Smooth muscle cell (in vitro differentiated cells): ENCODE measurements around the gene IL1R1. TPM values are rescaled to one million over a fixed set of nuclear protein-coding genes. Genes with fewer than 3 reads are reported as not detected.
A peak's percentile ranks its signal among the peaks of the same experiment; 100 is the strongest.

ENCODE experiments used
- DNase-seq: peaks from one replicate; lab custom pipeline; 2025; ENCODE audit not compliant: unreplicated experiment; lab: John Stamatoyannopoulos, UW
- H2AFZ ChIP-seq: fragments of 200-600 bp; sonication (generic); 2 replicates; pipeline ENCODE4 v1.6.0; 2016; ENCODE audit warnings: antibody characterized with exemption, low read depth, mild to moderate bottlenecking
- H3F3A ChIP-seq: fragments of 200-600 bp; sonication (generic); 2 replicates; pipeline ENCODE4 v1.6.0; 2017; ENCODE audit warnings: antibody characterized with exemption, low read depth
- H3K27ac ChIP-seq: fragments of 200-600 bp; sonication (generic); 2 replicates; pipeline ENCODE4 v1.5.1; 2016; ENCODE audit warnings: low read depth, mild to moderate bottlenecking
- H3K27me3 ChIP-seq: fragments of 200-600 bp; sonication (generic); 2 replicates; pipeline ENCODE4 v1.6.1; 2016; ENCODE audit warnings: low read depth, mild to moderate bottlenecking
- H3K36me3 ChIP-seq: fragments of 200-600 bp; sonication (generic); 2 replicates; pipeline ENCODE4 v1.5.1; 2016; ENCODE audit warnings: low read depth
- H3K4me1 ChIP-seq: fragments of 200-600 bp; sonication (generic); 2 replicates; pipeline ENCODE4 v1.5.1; 2016; ENCODE audit warnings: low read depth
- H3K4me2 ChIP-seq: fragments of 200-600 bp; sonication (generic); 2 replicates; pipeline ENCODE4 v1.6.0; 2016; ENCODE audit warnings: mild to moderate bottlenecking
- H3K4me3 ChIP-seq: fragments of 200-600 bp; sonication (generic); 2 replicates; pipeline ENCODE4 v1.5.1; 2016; ENCODE audit warnings: mild to moderate bottlenecking
- H3K79me2 ChIP-seq: fragments of 200-600 bp; sonication (generic); 2 replicates; pipeline ENCODE4 v1.6.0; 2016; ENCODE audit warnings: low read depth, mild to moderate bottlenecking
- H3K9ac ChIP-seq: fragments of 200-600 bp; sonication (generic); 2 replicates; pipeline ENCODE4 v1.6.0; 2016; ENCODE audit warnings: low read depth
- H3K9me3 ChIP-seq: fragments of 200-600 bp; sonication (generic); replicated peaks from 2 replicates; pipeline ENCODE4 v1.5.1; 2016; ENCODE audit warnings: low read depth
- H4K20me1 ChIP-seq: fragments of 200-600 bp; sonication (generic); 2 replicates; pipeline ENCODE4 v1.6.0; 2016; ENCODE audit warnings: low read depth
- CTCF ChIP-seq: fragments of 200-600 bp; sonication (generic); IDR thresholded peaks from 2 replicates; pipeline ENCODE4 v1.5.1; 2017; ENCODE audit warnings: borderline replicate concordance, mild to moderate bottlenecking, antibody characterized with exemption; ENCODE audit not compliant: insufficient read depth, poor library complexity, severe bottlenecking
- WGBS: methylation state at CpG from one replicate; pipeline ENCODE4 v1.1.7; 2016; ENCODE audit warnings: low lambda C conversion rate; 5-methylcytosine and 5-hydroxymethylcytosine counted together
- polyA plus RNA-seq: library from polyadenylated mRNA; unstranded; fragments of >200 nt; fragmentation: Nextera tagmentation; extraction: Ambion mirVana; gene quantifications from 2 replicates; pipeline ENCODE4 v1.2.1, GENCODE V29; 2016
- total RNA-seq: library from RNA; depleted of rRNA; stranded (reverse); fragments of >200 nt; gene quantifications from 2 replicates; pipeline ENCODE4 v1.2.3, GENCODE V29; 2014

Gene IL1R1
- total and polyA plus RNA-seq, 2 experiments from 2014 or later = 26.8 to 32.4 TPM

GRCh38 chr2:102111823-102112222, 30.7 kb upstream of the IL1R1 start:
- no peak overlapping the region for H3K4me3 ChIP-seq
- no peak for DNase-seq
- WGBS = 86% methylated on average over 2 of the region's 2 CpGs
- no peak overlapping the region for H3K4me2 ChIP-seq
- H2AFZ ChIP-seq = no peak overlapping the region
- no peaks in the 10 kb centered on the region for H3K9me3 ChIP-seq
- H3F3A ChIP-seq = no peaks in the 10 kb centered on the region
- H3K9ac ChIP-seq = no peak overlapping the region
- no peaks in the 10 kb centered on the region for H4K20me1 ChIP-seq
- H3K79me2 ChIP-seq = no peaks in the 10 kb centered on the region
- no peak overlapping the region for H3K27ac ChIP-seq
- TF ChIP-seq CTCF = no peak
- no peaks in the 10 kb centered on the region for H3K36me3 ChIP-seq
- H3K27me3 ChIP-seq = no peaks in the 10 kb centered on the region
- peaks cover 8% of the 10 kb centered on the region for H3K4me1 ChIP-seq

- H3K79me2 ChIP-seq = no peaks in the 10 kb centered on the region
- TF ChIP-seq CTCF = no peak
- H3K4me3 ChIP-seq = no peak overlapping the region
- H3K36me3 ChIP-seq = no peaks in the 10 kb centered on the region
- no peaks in the 10 kb centered on the region for H4K20me1 ChIP-seq
- no peaks in the 10 kb centered on the region for H3F3A ChIP-seq
- peaks cover 8% of the 10 kb centered on the region for H3K4me1 ChIP-seq
- H2AFZ ChIP-seq = no peak overlapping the region
- H3K27ac ChIP-seq = peak overlapping the region; percentile 88
- no peaks in the 10 kb centered on the region for H3K9me3 ChIP-seq
- H3K9ac ChIP-seq = no peak overlapping the region
- WGBS = 59% methylated on average over 1 of the region's 1 CpG
- H3K4me2 ChIP-seq = no peak overlapping the region
- H3K27me3 ChIP-seq = no peaks in the 10 kb centered on the region
- DNase-seq = no peak
These were observed 30.3 kb upstream of the IL1R1 start for GRCh38 chr2:102112271-102112670.

GRCh38 chr2:102112692-102113665, 29.6 kb upstream of the IL1R1 start:
- 77% methylated on average over 10 of the region's 10 CpGs for WGBS
- H3K4me3 ChIP-seq = no peak overlapping the region
- H2AFZ ChIP-seq = no peak overlapping the region
- H3K79me2 ChIP-seq = no peaks in the 10 kb centered on the region
- peak overlapping the region; percentile 28 for H3K9ac ChIP-seq
- no peaks in the 10 kb centered on the region for H3K9me3 ChIP-seq
- TF ChIP-seq CTCF = no peak
- H4K20me1 ChIP-seq = no peaks in the 10 kb centered on the region
- peaks cover 8% of the 10 kb centered on the region for H3K4me1 ChIP-seq
- no peaks in the 10 kb centered on the region for H3K27me3 ChIP-seq
- H3F3A ChIP-seq = no peaks in the 10 kb centered on the region
- no peaks in the 10 kb centered on the region for H3K36me3 ChIP-seq
- H3K27ac ChIP-seq = peak overlapping the region; percentile 88
- peak overlapping the region; percentile 47 for H3K4me2 ChIP-seq
- DNase-seq = no peak
